ENCODE data around the gene DNAJC1. TPM values are rescaled to one million over a fixed set of nuclear protein-coding genes. Genes with fewer than 3 reads are reported as not detected.

Gene DNAJC1
- total and polyA plus RNA-seq, 3 donors from 2014 or later = 16.7 to 59.6 (median 59.0) TPM

DNA sequence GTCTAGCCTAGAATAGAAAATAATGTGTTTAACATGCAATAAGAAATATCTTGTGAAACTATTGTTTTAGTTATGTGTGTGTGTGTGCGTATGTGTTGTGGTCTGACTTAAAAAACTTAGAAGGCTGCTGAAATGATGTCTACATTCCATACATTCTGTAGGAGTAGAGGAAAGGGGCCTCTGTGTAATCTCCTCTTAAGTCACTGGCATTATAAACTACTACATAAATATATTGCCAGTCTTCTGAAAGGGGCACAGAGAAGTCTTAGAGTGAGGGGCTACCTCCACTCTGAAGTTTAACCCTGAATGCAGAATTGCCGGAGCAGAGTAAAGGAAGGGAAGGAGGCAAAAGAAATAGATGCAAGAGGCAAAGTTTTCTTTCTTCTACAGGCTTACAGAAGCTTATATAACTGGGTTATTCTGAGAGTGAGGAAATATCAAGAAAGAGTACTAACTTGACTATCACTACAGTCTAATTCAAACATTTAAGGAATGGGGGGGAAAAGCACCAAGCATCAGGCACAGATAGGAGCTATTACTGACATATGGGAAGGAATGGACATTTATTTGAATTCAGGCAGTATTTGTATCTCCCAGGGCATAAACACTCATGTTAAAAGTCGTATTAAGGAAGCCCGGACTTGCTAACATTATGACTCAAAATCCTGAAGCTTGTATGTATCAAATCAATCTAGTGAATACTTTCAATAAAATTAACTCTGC lies 75.7 kb downstream of the DNAJC1 start:
- Histone ChIP-seq H3K27ac (no peak overlapping the region), H3K27me3 (no peaks in the 10 kb centered on the region), H3K9me3 (no peaks in the 10 kb centered on the region), H3K36me3 (ENCODE audit: low read depth, missing control alignments) (no peaks in the 10 kb centered on the region), H3K4me3 (no peak overlapping the region), H3K4me1 (no peaks in the 10 kb centered on the region)
- DNase-seq = no peak
- TF ChIP-seq POLR2A (IDR thresholded peaks at IDR 0.05) = no peak
- TF ChIP-seq, protein P1, sequence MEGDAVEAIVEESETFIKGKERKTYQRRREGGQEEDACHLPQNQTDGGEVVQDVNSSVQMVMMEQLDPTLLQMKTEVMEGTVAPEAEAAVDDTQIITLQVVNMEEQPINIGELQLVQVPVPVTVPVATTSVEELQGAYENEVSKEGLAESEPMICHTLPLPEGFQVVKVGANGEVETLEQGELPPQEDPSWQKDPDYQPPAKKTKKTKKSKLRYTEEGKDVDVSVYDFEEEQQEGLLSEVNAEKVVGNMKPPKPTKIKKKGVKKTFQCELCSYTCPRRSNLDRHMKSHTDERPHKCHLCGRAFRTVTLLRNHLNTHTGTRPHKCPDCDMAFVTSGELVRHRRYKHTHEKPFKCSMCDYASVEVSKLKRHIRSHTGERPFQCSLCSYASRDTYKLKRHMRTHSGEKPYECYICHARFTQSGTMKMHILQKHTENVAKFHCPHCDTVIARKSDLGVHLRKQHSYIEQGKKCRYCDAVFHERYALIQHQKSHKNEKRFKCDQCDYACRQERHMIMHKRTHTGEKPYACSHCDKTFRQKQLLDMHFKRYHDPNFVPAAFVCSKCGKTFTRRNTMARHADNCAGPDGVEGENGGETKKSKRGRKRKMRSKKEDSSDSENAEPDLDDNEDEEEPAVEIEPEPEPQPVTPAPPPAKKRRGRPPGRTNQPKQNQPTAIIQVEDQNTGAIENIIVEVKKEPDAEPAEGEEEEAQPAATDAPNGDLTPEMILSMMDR (IDR thresholded peaks at IDR 0.05) = no peak
- intact Hi-C loops (cut with DNase I; ENCODE audit: low total_unique reads) = no loop called here
- 90 to 94% methylated on average over 4 of the region's 4 CpGs for WGBS, 2 donors

GRCh38 chr10:21926949-21927348 lies 76.6 kb downstream of the DNAJC1 start:
- no peaks in the 10 kb centered on the region for H3K36me3 ChIP-seq (ENCODE audit: low read depth, missing control alignments)
- WGBS, 2 donors = 59 to 67% methylated on average over 2 of the region's 2 CpGs
- H3K4me3 ChIP-seq = no peak overlapping the region
- TF ChIP-seq, protein P1 (IDR thresholded peaks at IDR 0.05) = no peak
- TF ChIP-seq POLR2A (IDR thresholded peaks at IDR 0.05) = no peak
- no peak for DNase-seq
- H3K9me3 ChIP-seq = no peaks in the 10 kb centered on the region
- intact Hi-C loops (cut with DNase I; ENCODE audit: low total_unique reads) = no loop called here
- no peak overlapping the region for H3K27ac ChIP-seq
- H3K4me1 ChIP-seq = no peaks in the 10 kb centered on the region
- H3K27me3 ChIP-seq = no peaks in the 10 kb centered on the region

DNA sequence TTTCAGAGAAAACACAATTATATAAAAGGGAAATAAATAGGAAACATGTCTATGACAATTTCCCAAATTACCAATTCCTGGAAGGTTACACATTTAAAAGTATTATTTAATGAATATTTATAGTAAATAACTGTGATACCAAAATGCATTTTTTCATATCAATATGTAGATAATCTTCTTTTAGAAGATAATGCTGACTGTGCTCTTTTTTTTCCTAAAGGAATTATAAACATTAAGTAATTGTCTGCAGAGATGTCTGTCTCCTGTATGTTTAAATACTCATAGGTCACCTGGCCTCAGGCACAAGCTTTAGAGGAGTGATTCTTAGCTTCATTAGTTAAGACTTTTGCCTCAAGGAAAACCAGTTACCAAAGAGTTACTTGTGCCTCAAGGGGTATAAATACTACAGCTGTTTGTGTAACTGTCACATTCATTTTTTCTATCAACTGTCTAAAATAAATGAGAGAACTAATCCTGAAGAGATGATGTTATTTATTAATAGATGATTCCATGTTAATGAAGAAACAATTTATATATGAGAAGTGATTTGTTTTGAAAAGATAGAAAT lies 77.1 kb downstream of the DNAJC1 start:
- Histone ChIP-seq H3K4me1 (no peaks in the 10 kb centered on the region), H3K27me3 (no peaks in the 10 kb centered on the region), H3K9me3 (no peaks in the 10 kb centered on the region), H3K27ac (no peak overlapping the region), H3K4me3 (no peak overlapping the region), H3K36me3 (ENCODE audit: low read depth, missing control alignments) (no peaks in the 10 kb centered on the region)
- TF ChIP-seq, protein P1 (IDR thresholded peaks at IDR 0.05) = no peak
- no peak for TF ChIP-seq POLR2A (IDR thresholded peaks at IDR 0.05)
- DNase-seq = no peak
- intact Hi-C loops (cut with DNase I; ENCODE audit: low total_unique reads) = no loop called here

GRCh38 chr10:21925851-21926250 lies 77.7 kb downstream of the DNAJC1 start:
- no peak for DNase-seq
- no peak overlapping the region for H3K27ac ChIP-seq
- no peaks in the 10 kb centered on the region for H3K27me3 ChIP-seq
- no peak for TF ChIP-seq POLR2A (IDR thresholded peaks at IDR 0.05)
- TF ChIP-seq, protein P1 (IDR thresholded peaks at IDR 0.05) = no peak
- intact Hi-C loops (cut with DNase I; ENCODE audit: low total_unique reads) = no loop called here
- H3K4me3 ChIP-seq = no peak overlapping the region
- H3K9me3 ChIP-seq = no peaks in the 10 kb centered on the region
- 90 to 97% methylated on average over 6 of the region's 6 CpGs for WGBS, 2 donors
- no peaks in the 10 kb centered on the region for H3K4me1 ChIP-seq
- H3K36me3 ChIP-seq (ENCODE audit: low read depth, missing control alignments) = no peaks in the 10 kb centered on the region

DNA sequence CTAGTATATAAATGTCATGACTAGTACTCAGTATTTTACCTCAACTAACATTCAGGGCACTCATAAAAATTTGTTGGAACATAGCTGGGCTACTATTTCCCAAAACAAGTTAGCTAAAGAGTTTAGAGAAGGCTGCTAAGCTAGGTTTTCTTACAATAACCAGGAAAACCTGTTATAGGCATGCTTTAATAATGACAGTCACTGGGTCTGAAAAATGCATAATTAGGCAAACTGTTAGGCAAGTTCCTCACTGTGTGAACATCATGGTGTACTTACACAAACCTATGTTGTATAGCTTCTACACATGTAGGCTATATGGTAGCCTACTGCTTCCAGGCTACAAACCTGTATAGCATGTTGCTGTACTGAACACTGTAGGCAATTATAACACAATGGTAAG lies 79.0 kb downstream of the DNAJC1 start:
- no peak for DNase-seq
- Histone ChIP-seq H3K36me3 (ENCODE audit: low read depth, missing control alignments) (no peaks in the 10 kb centered on the region), H3K4me3 (no peak overlapping the region), H3K9me3 (no peaks in the 10 kb centered on the region), H3K4me1 (no peaks in the 10 kb centered on the region), H3K27ac (no peak overlapping the region), H3K27me3 (no peaks in the 10 kb centered on the region)
- intact Hi-C loops (cut with DNase I; ENCODE audit: low total_unique reads) = no loop called here
- TF ChIP-seq, protein P1 (IDR thresholded peaks at IDR 0.05) = no peak
- TF ChIP-seq POLR2A (IDR thresholded peaks at IDR 0.05) = no peak
